LHCN-M2 (cell line): Measurements from ENCODE around the gene TESMIN. TPM values are rescaled to one million over a fixed set of nuclear protein-coding genes. Genes with fewer than 3 reads are reported as not detected.

Source experiments
- DNase-seq: peaks from one replicate; pipeline ENCODE4 v3.0.0-alpha.2; 2012; ENCODE audit warnings: low read depth
- total RNA-seq: library from RNA; depleted of rRNA; stranded (reverse); fragments of >200 nt; gene quantifications from 2 replicates; pipeline ENCODE4 v1.2.3, GENCODE V29; 2014; rRNA removed

Gene TESMIN
- total RNA-seq, 1 experiment from 2014 or later, result not detected

GRCh38 chr11:68661014-68661413 is 90.3 kb downstream of the TESMIN start:
- no peak for DNase-seq

GRCh38 chr11:68660066-68660810 is 91.1 kb downstream of the TESMIN start:
- no peak for DNase-seq

- DNase-seq, result peak; percentile 97
These were observed 92.0 kb downstream of the TESMIN start for GRCh38 chr11:68659158-68659921.

- DNase-seq, result peak; percentile 15
These were observed 92.7 kb downstream of the TESMIN start for GRCh38 chr11:68658661-68659060.

GRCh38 chr11:68658097-68658496 is 93.2 kb downstream of the TESMIN start:
- DNase-seq, result no peak

Other genes starting within 250 kb of the TESMIN start
- gene GAL, start 67.0 kb downstream of the TESMIN start, total RNA-seq, result not detected in 2 replicates
- gene CPT1A, start 90.4 kb upstream of the TESMIN start, total RNA-seq, result 6.3 TPM in 2 replicates
- gene MRPL21, start 152.3 kb upstream of the TESMIN start, total RNA-seq, result 48.3 and 59.0 TPM in 2 replicates
- 7.1 and 11.6 TPM in 2 replicates for gene IGHMBP2, start 152.4 kb upstream of the TESMIN start, total RNA-seq
- not detected in 2 replicates for gene MRGPRD, start 229.5 kb upstream of the TESMIN start, total RNA-seq